Measurements from ENCODE around the gene ARSJ. TPM values are rescaled to one million over a fixed set of nuclear protein-coding genes. Genes with fewer than 3 reads are reported as not detected.

Gene ARSJ
- total and polyA plus RNA-seq, 2 experiments from 2014 or later: 4.3 to 6.6 TPM

GRCh38 chr4:113851816-113852215, 127.6 kb downstream of the ARSJ start:
- no peaks in the 10 kb centered on the region for H3K79me2 ChIP-seq (replicated peaks; ENCODE audit: insufficient read depth)
- no peaks in the 10 kb centered on the region for H3K27me3 ChIP-seq (ENCODE audit: insufficient read depth)
- H3K27me3 Mint-ChIP-seq (ENCODE audit: insufficient read depth, low read depth, poor library complexity): no peaks in the 10 kb centered on the region
- no peak overlapping the region for H3K4me2 ChIP-seq
- ATAC-seq: no peak
- peaks cover 19% of the 10 kb centered on the region; the same call in 2 of the 3 replicates for H3K9me3 Mint-ChIP-seq
- no peaks in the 10 kb centered on the region for H3K4me1 Mint-ChIP-seq
- no peaks in the 10 kb centered on the region; the same call in 1 of the 2 replicates for H3K36me3 ChIP-seq (ENCODE audit: insufficient read depth)
- H2AFZ ChIP-seq: no peak overlapping the region
- no peaks in the 10 kb centered on the region for H3F3A ChIP-seq (replicated peaks; ENCODE audit: low read depth)
- DNase-seq (ENCODE audit: low spot score): no peak
- H3K27ac ChIP-seq (ENCODE audit: low read depth): no peak overlapping the region
- H3K4me3 Mint-ChIP-seq: no peak overlapping the region
- no peak overlapping the region for H3K27ac Mint-ChIP-seq
- no peaks in the 10 kb centered on the region for H3K9me2 ChIP-seq (ENCODE audit: insufficient read depth)
- no peak overlapping the region for H3K4me3 ChIP-seq
- no peak for TF ChIP-seq EZH2 (IDR thresholded peaks at IDR 0.05; ENCODE audit: low read depth, unreplicated experiment)
- no peak for TF ChIP-seq EZH2phosphoT487 (IDR thresholded peaks at IDR 0.05; ENCODE audit: unreplicated experiment)
- no peak for TF ChIP-seq REST (IDR thresholded peaks at IDR 0.05; ENCODE audit: unreplicated experiment)
- no peak for TF ChIP-seq POLR2AphosphoS5 (IDR thresholded peaks at IDR 0.05; ENCODE audit: low read depth)
- no peak for TF ChIP-seq ZNF114 (CRISPR knock-in tag; IDR thresholded peaks at IDR 0.05)
- H3K4me1 ChIP-seq (ENCODE audit: insufficient read depth): no peaks in the 10 kb centered on the region
- H4K20me1 ChIP-seq (replicated peaks; ENCODE audit: insufficient read depth): no peaks in the 10 kb centered on the region
- H3K36me3 Mint-ChIP-seq (ENCODE audit: low read depth): peaks cover 11% of the 10 kb centered on the region; the same call in 2 of the 3 replicates

Other genes with a start within 250 kb of the ARSJ start
- gene CAMK2D, start 217.9 kb downstream of the ARSJ start, total RNA-seq (2014; rRNA removed; shearing (Covaris generic)): 10.8 and 14.6 TPM in 2 replicates
- 4.9 and 5.1 TPM in 2 replicates for gene CAMK2D, start 217.9 kb downstream of the ARSJ start, polyA plus RNA-seq (2016; fragmentation: Nextera tagmentation; extraction: Ambion mirVana)

Measured in GM23338 (cell line).